GM18499 (cell line): ENCODE data around the gene PLD4.

Experiments used
- ATAC-seq: cut with Tn5 transposase; IDR thresholded peaks from one replicate; pipeline ENCODE4 v1.9.1; 2021; ENCODE audit warnings: moderate number of reproducible peaks; ENCODE audit not compliant: insufficient read depth, unreplicated experiment

PLD4 gene

GRCh38 chr14:104980611-104981531, 56.2 kb downstream of the PLD4 start:
- no peak for ATAC-seq

- no peak for ATAC-seq
Measured at GRCh38 chr14:104981699-104982541, 57.2 kb downstream of the PLD4 start.

- no peak for ATAC-seq
Measured at GRCh38 chr14:104982548-104983230, 58.0 kb downstream of the PLD4 start.
